ENCODE results near the gene AMPD3. TPM values are rescaled to one million over a fixed set of nuclear protein-coding genes. Genes with fewer than 3 reads are reported as not detected.

Gene AMPD3
- total RNA-seq, 1 donor from 2014 or later: 27.2 TPM

- intact Hi-C loops (cut with micrococcal nuclease): loop anchor here (1.0 to 10.0 kb wide), 12 partner anchors 8 to 1774 kb away; partner anchors contain the start of genes EIF4G2, RNF141, RPL27A and TMEM9B
Measured at GRCh38 chr11:10459029-10459970, 4.2 kb downstream of the AMPD3 start.

- intact Hi-C loops (cut with micrococcal nuclease): no loop called here
Measured at GRCh38 chr11:10460611-10461275, 5.7 kb downstream of the AMPD3 start.

- intact Hi-C loops (cut with micrococcal nuclease): no loop called here
Measured at GRCh38 chr11:10461276-10461790, 6.3 kb downstream of the AMPD3 start.

- intact Hi-C loops (cut with micrococcal nuclease): no loop called here
Measured at GRCh38 chr11:10462746-10463300, 7.8 kb downstream of the AMPD3 start.

GRCh38 chr11:10473371-10473770 is 18.3 kb downstream of the AMPD3 start:
- intact Hi-C loops (cut with micrococcal nuclease): no loop called here

GRCh38 chr11:10474551-10474950 is 19.5 kb downstream of the AMPD3 start:
- intact Hi-C loops (cut with micrococcal nuclease): no loop called here

- intact Hi-C loops (cut with micrococcal nuclease): no loop called here
Measured at GRCh38 chr11:10476342-10476741, 21.3 kb downstream of the AMPD3 start.

GRCh38 chr11:10476927-10477689 is 22.0 kb downstream of the AMPD3 start:
- intact Hi-C loops (cut with micrococcal nuclease): no loop called here

- intact Hi-C loops (cut with micrococcal nuclease): no loop called here
Measured at GRCh38 chr11:10477690-10478046, 22.6 kb downstream of the AMPD3 start.

- intact Hi-C loops (cut with micrococcal nuclease): no loop called here
Measured at GRCh38 chr11:10478066-10478465, 23.0 kb downstream of the AMPD3 start.

- intact Hi-C loops (cut with micrococcal nuclease): no loop called here
Measured at GRCh38 chr11:10478574-10479550, 23.8 kb downstream of the AMPD3 start.

- intact Hi-C loops (cut with micrococcal nuclease): no loop called here
Measured at GRCh38 chr11:10480026-10480425, 25.0 kb downstream of the AMPD3 start.

- intact Hi-C loops (cut with micrococcal nuclease): no loop called here
Measured at GRCh38 chr11:10480760-10481159, 25.7 kb downstream of the AMPD3 start.

GRCh38 chr11:10481560-10482349 is 26.7 kb downstream of the AMPD3 start:
- intact Hi-C loops (cut with micrococcal nuclease): no loop called here

- intact Hi-C loops (cut with micrococcal nuclease): no loop called here
Measured at GRCh38 chr11:10483174-10483573, 28.1 kb downstream of the AMPD3 start.

- intact Hi-C loops (cut with micrococcal nuclease): no loop called here
Measured at GRCh38 chr11:10483584-10483983, 28.5 kb downstream of the AMPD3 start.

GRCh38 chr11:10484461-10485180 is 29.6 kb downstream of the AMPD3 start:
- intact Hi-C loops (cut with micrococcal nuclease): no loop called here

GRCh38 chr11:10485646-10486045 is 30.6 kb downstream of the AMPD3 start:
- intact Hi-C loops (cut with micrococcal nuclease): no loop called here
